ENCODE results near the gene ITIH3. TPM values are rescaled to one million over a fixed set of nuclear protein-coding genes. Genes with fewer than 3 reads are reported as not detected.
A peak's percentile ranks its signal among the peaks of the same experiment; 100 is the strongest.

The ITIH3 gene
- total and polyA plus RNA-seq, 4 donors = 507 to 1,326 (median 909) TPM

GRCh38 chr3:52836471-52836845, 41.9 kb downstream of the ITIH3 start:
- Histone ChIP-seq H3K4me3 (ENCODE audit: low read depth in 1 of 3, low read length in 3 of 3) (no peak overlapping the region), H3K36me3 (ENCODE audit: control insufficient read depth in 4 of 4, insufficient read depth in 3 of 4, low read depth in 1 of 4, low read length in 3 of 4) (peaks cover 0 to 5% (median 2%) of the 10 kb centered on the region in 4 donors), H3K27me3 (ENCODE audit: control insufficient read depth in 4 of 4, insufficient read depth in 4 of 4, low read length in 3 of 4) (no peaks in the 10 kb centered on the region), H3K9me3 (ENCODE audit: control insufficient read depth in 4 of 4, low read length in 3 of 4) (no peaks in the 10 kb centered on the region), H3K9ac (ENCODE audit: low read depth in 1 of 2, low read length in 2 of 2) (no peak overlapping the region), H3K27ac (ENCODE audit: low read depth in 1 of 2, low read length in 2 of 2) (no peak overlapping the region), H3K4me1 (ENCODE audit: control insufficient read depth in 4 of 4, insufficient read depth in 4 of 4, low read length in 3 of 4) (peaks cover 11 to 53% (median 31%) of the 10 kb centered on the region in 4 donors)
- no peak for TF ChIP-seq CTCF (IDR thresholded peaks at IDR 0.05; ENCODE audit: low read depth, low read length, missing input control)
- TF ChIP-seq RAD21 (IDR thresholded peaks at IDR 0.05) = no peak
- TF ChIP-seq GABPA (IDR thresholded peaks at IDR 0.05 in 1 of 2, conservative IDR thresholded peaks at IDR 0.05 in 1 of 2) = no peak
- TF ChIP-seq FOXA2 (IDR thresholded peaks at IDR 0.05) = no peak
- TF ChIP-seq HNF4G (IDR thresholded peaks at IDR 0.05) = no peak
- no peak for TF ChIP-seq RXRA (IDR thresholded peaks at IDR 0.05)
- no peak for TF ChIP-seq EGR1 (IDR thresholded peaks at IDR 0.05; ENCODE audit: low read depth in 2 of 2)
- no peak for TF ChIP-seq NR2F2 (IDR thresholded peaks at IDR 0.05)
- TF ChIP-seq REST (IDR thresholded peaks at IDR 0.05) = no peak
- no peak for TF ChIP-seq MAX (IDR thresholded peaks at IDR 0.05)
- no peak for TF ChIP-seq JUND (IDR thresholded peaks at IDR 0.05)
- TF ChIP-seq TAF1 (conservative IDR thresholded peaks at IDR 0.05) = no peak
- no peak for TF ChIP-seq ATF3 (IDR thresholded peaks at IDR 0.05)
- no peak for TF ChIP-seq HNF4A (conservative IDR thresholded peaks at IDR 0.05)
- no peak for TF ChIP-seq ZBTB33 (IDR thresholded peaks at IDR 0.05)
- TF ChIP-seq FOXA1 (IDR thresholded peaks at IDR 0.05) = no peak
- 94% methylated on average over 5 of the region's 5 CpGs for WGBS
- DNase-seq (ENCODE audit: low spot score) = no peak

- H3K9me3 ChIP-seq (ENCODE audit: control insufficient read depth in 4 of 4, low read length in 3 of 4) = no peaks in the 10 kb centered on the region
- H3K4me3 ChIP-seq (ENCODE audit: low read depth in 1 of 3, low read length in 3 of 3) = no peak overlapping the region
- no peak overlapping the region for H3K9ac ChIP-seq (ENCODE audit: low read depth in 1 of 2, low read length in 2 of 2)
- TF ChIP-seq MAX (IDR thresholded peaks at IDR 0.05) = no peak
- no peak for TF ChIP-seq CTCF (IDR thresholded peaks at IDR 0.05; ENCODE audit: low read depth, low read length, missing input control)
- TF ChIP-seq TAF1 (conservative IDR thresholded peaks at IDR 0.05) = no peak
- no peak for TF ChIP-seq NR2F2 (IDR thresholded peaks at IDR 0.05)
- H3K27ac ChIP-seq (ENCODE audit: low read depth in 1 of 2, low read length in 2 of 2) = peak overlapping the region in 1 of 2 donors; percentile 10
- peaks cover 0 to 5% (median 2%) of the 10 kb centered on the region in 4 donors for H3K36me3 ChIP-seq (ENCODE audit: control insufficient read depth in 4 of 4, insufficient read depth in 3 of 4, low read depth in 1 of 4, low read length in 3 of 4)
- 88% methylated on average over 4 of the region's 4 CpGs for WGBS
- H3K4me1 ChIP-seq (ENCODE audit: control insufficient read depth in 4 of 4, insufficient read depth in 4 of 4, low read length in 3 of 4) = peaks cover 11 to 54% (median 32%) of the 10 kb centered on the region in 4 donors
- DNase-seq (ENCODE audit: low spot score) = no peak
- no peaks in the 10 kb centered on the region for H3K27me3 ChIP-seq (ENCODE audit: control insufficient read depth in 4 of 4, insufficient read depth in 4 of 4, low read length in 3 of 4)
These were observed 42.4 kb downstream of the ITIH3 start for GRCh38 chr3:52836986-52837385.
